Heart right ventricle (tissue), 16 donors: ENCODE results near the gene ZC3H10. TPM values are rescaled to one million over a fixed set of nuclear protein-coding genes. Genes with fewer than 3 reads are reported as not detected.

Experiments used
- ATAC-seq, 8 donors: fragments of 200-7000 bp; cut with Tn5 transposase; one replicate each; pipeline ENCODE4 v1.9.1; 2020; ENCODE audit warnings: mild to moderate bottlenecking in 8 of 8, moderate library complexity in 8 of 8, moderate number of reproducible peaks in 1 of 8
- DNase-seq, 2 donors: peaks; one replicate each; pipeline ENCODE4 v3.0.0-alpha.2; 2020
- H3K27ac ChIP-seq, 10 donors: fragments of 200-600 bp; sonication (generic) in 2 of 10; one replicate each; pipeline versions ENCODE4 v1.5.0 to v1.8.0; 2020 to 2022; ENCODE audit warnings: mild to moderate bottlenecking in 3 of 10
- H3K27me3 ChIP-seq, 7 donors: fragments of 200-600 bp; one replicate each; pipeline ENCODE4 v1.8.0; 2021 to 2022; ENCODE audit warnings: mild to moderate bottlenecking in 2 of 7
- H3K36me3 ChIP-seq, 9 donors: fragments of 200-600 bp; sonication (generic) in 1 of 9; one replicate each; pipeline versions ENCODE4 v1.5.0 to v1.8.0; 2020 to 2022; ENCODE audit warnings: mild to moderate bottlenecking in 2 of 9
- H3K4me1 ChIP-seq, 9 donors: fragments of 200-600 bp; sonication (generic) in 1 of 9; one replicate each; pipeline versions ENCODE4 v1.5.0 to v1.8.0; 2020 to 2022; ENCODE audit warnings: mild to moderate bottlenecking in 4 of 9
- H3K4me3 ChIP-seq, 10 donors: fragments of 200-600 bp; sonication (generic) in 2 of 10; one replicate each; pipeline versions ENCODE4 v1.5.0 to v1.8.0; 2020 to 2022; ENCODE audit warnings: mild to moderate bottlenecking in 7 of 10, moderate library complexity in 2 of 10
- H3K9me3 ChIP-seq, 11 donors: fragments of 200-600 bp in 10 of 11; sonication (generic) in 2 of 11; one replicate each; pipeline versions ENCODE4 v1.5.0 to v1.8.0; 2013 to 2022; ENCODE audit warnings: mild to moderate bottlenecking in 2 of 11, control low read depth in 1 of 11, moderate library complexity in 1 of 11
- CTCF ChIP-seq, 9 donors: fragments of 200-600 bp; sonication (generic) in 2 of 9; IDR thresholded peaks; one replicate each; pipeline versions ENCODE4 v1.5.0 to v1.8.0; 2021 to 2022; ENCODE audit warnings: antibody characterized with exemption in 9 of 9, mild to moderate bottlenecking in 5 of 9, moderate library complexity in 1 of 9
- WGBS, 2 donors: extraction: QIAGEN DNeasy Blood & Tissue Kit; methylation state at CpG; one replicate each; pipeline ENCODE4 v1.1.7; 2013; ENCODE audit warnings: inconsistent platforms in 1 of 2; 5-methylcytosine and 5-hydroxymethylcytosine counted together
- intact Hi-C, 10 donors: fragments of 100-400 bp; cut with DNase I; formaldehyde crosslinking; loops; one replicate each; pipeline versions ENCODE4 v1.11.1 to v1.14.2; 2022
- polyA plus RNA-seq, 2 donors: library from polyadenylated mRNA; stranded (reverse); fragments of 200-250 nt; gene quantifications; one replicate each; pipeline ENCODE4 v1.2.3, GENCODE V29; 2013
- total RNA-seq, 10 donors: library from RNA; stranded (reverse); fragmentation: NEBNext Ultra II Directional in 3 of 10; extraction: Animal tissue kit (Norgen Biotek cat#: 25700) in 3 of 10; gene quantifications; one replicate each; pipeline versions ENCODE4 v1.2.1 to v1.2.4, GENCODE V29; 2021 to 2023
- donor health status: Arrhythmogenic right ventricular cardiomyopathy.
- donor health status: ischemic (EF 13 %, LVEDD 7.1; RV severe dilation, severe dysfunction).
- donor health status: healthy with polysubstance abuse.
- donor health status: DM: no; HTN: yes; CAD: no.
- donor health status: DM: no; HTN: no; CAD: no.
- donor health status: ischemic (EF 25% LVEDD 6.9; RV normal size, moderate dysfunction).
- donor health status: ischemic (EF 25% LVEDD 5.7; RV mildly dilated, moderate dysfunction).
- donor health status: healthy.
- donor health status: DM: yes; HTN: yes; CAD: no.
- donor health status: Ischemic cardiomyopathy.
- donor health status: ischemic (EF 35%, LVEDD 5.7; RV mildly dilated, moderate dysfunction).
- donor health status: nonischemic (EF 11% LVEDD 7.7; RV severe dilation, severe dysfunction).
- donor health status: DM: yes; HTN: yes; CAD: no.
- donor health status: PGD.
- donor health status: ischemic (EF 29% LVEDD 5.4; RV normal size, mild dysfunction).
- donor health status: nonischemic (EF 23%, LVEDD 6.1; RV moderate dilation, normal function).

The ZC3H10 gene
- total and polyA plus RNA-seq, 12 donors, result 2.1 to 5.8 (median 4.8) TPM

GRCh38 chr12:56104815-56105608, 13.1 kb upstream of the ZC3H10 start:
- ATAC-seq (peak in 7 of 8 donors; percentile 15 to 64 (median 28)), DNase-seq (no peak)
- TF ChIP-seq CTCF (IDR thresholded peaks at IDR 0.05), result no peak
- Histone ChIP-seq H3K36me3 (peaks cover 0 to 44% (median 35%) of the 10 kb centered on the region in 9 donors), H3K27me3 (no peaks in the 10 kb centered on the region), H3K9me3 (no peaks in the 10 kb centered on the region), H3K4me1 (peaks cover 9 to 30% (median 25%) of the 10 kb centered on the region in 9 donors), H3K4me3 (peak overlapping the region; percentile 62 to 97 (median 87)), H3K27ac (peak overlapping the region; percentile 61 to 93 (median 87))
- intact Hi-C loops, result loop anchor here in 3 of 10 donors (1.0 to 10.0 kb wide), 4 partner anchors 26 to 110 kb away; partner anchors contain the start of genes RPS26 (in 2 of the 3) and SUOX (in 1 of the 3)
- WGBS, 2 donors, result 1 to 2% methylated on average over 40 of the region's 40 CpGs

GRCh38 chr12:56105609-56105902, 12.5 kb upstream of the ZC3H10 start:
- H3K27ac ChIP-seq, result peak overlapping the region in 3 of 10 donors; percentile 87 to 93 (median 90)
- WGBS, 2 donors, result 38 to 42% methylated on average over 2 of the region's 2 CpGs
- peaks cover 9 to 30% (median 25%) of the 10 kb centered on the region in 9 donors for H3K4me1 ChIP-seq
- ATAC-seq (no peak), DNase-seq (no peak)
- intact Hi-C loops, result loop anchor here in 2 of 10 donors (10.0 kb wide), 2 partner anchors 61 to 111 kb away; partner anchors contain the start of genes RPS26 (in 2 of the 2) and SUOX (in 1 of the 2)
- H3K27me3 ChIP-seq, result no peaks in the 10 kb centered on the region
- H3K36me3 ChIP-seq, result peaks cover 0 to 49% (median 41%) of the 10 kb centered on the region in 9 donors
- peak overlapping the region; percentile 62 to 97 (median 87) for H3K4me3 ChIP-seq
- no peaks in the 10 kb centered on the region for H3K9me3 ChIP-seq
- TF ChIP-seq CTCF (IDR thresholded peaks at IDR 0.05), result no peak

GRCh38 chr12:56107242-56107641, 10.8 kb upstream of the ZC3H10 start:
- Histone ChIP-seq H3K27me3 (no peaks in the 10 kb centered on the region), H3K4me1 (peaks cover 9 to 30% (median 25%) of the 10 kb centered on the region in 9 donors), H3K36me3 (peaks cover 0 to 66% (median 58%) of the 10 kb centered on the region in 9 donors), H3K27ac (no peak overlapping the region), H3K9me3 (no peaks in the 10 kb centered on the region), H3K4me3 (no peak overlapping the region)
- DNase-seq (no peak), ATAC-seq (no peak)
- intact Hi-C loops, result loop anchor here in 2 of 10 donors (10.0 kb wide), 2 partner anchors 62 to 112 kb away; partner anchors contain the start of genes RPS26 (in 2 of the 2) and SUOX (in 1 of the 2)
- 91 to 93% methylated on average over 3 of the region's 3 CpGs for WGBS, 2 donors
- no peak for TF ChIP-seq CTCF (IDR thresholded peaks at IDR 0.05)

- no peak for DNase-seq
- H3K4me1 ChIP-seq, result peaks cover 5 to 19% (median 15%) of the 10 kb centered on the region in 9 donors
- H3K9me3 ChIP-seq, result no peaks in the 10 kb centered on the region
- TF ChIP-seq CTCF (IDR thresholded peaks at IDR 0.05), result no peak
- WGBS, 2 donors, result 93 to 94% methylated on average over 5 of the region's 5 CpGs
- no peaks in the 10 kb centered on the region for H3K27me3 ChIP-seq
- peaks cover 0 to 86% (median 71%) of the 10 kb centered on the region in 9 donors for H3K36me3 ChIP-seq
- intact Hi-C loops, result loop anchor here in 3 of 10 donors (10.0 kb wide), 3 partner anchors 354 to 376 kb away; partner anchors contain the start of genes SPRYD4 (in 2 of the 3) and GDF11 (in 1 of the 3)
- no peak for ATAC-seq
- H3K4me3 ChIP-seq, result no peak overlapping the region
- no peak overlapping the region for H3K27ac ChIP-seq
These were observed 7.5 kb upstream of the ZC3H10 start for GRCh38 chr12:56110571-56110970.
